ENCODE measurements around the gene PMS2.
"Not testable (repeated sequence)": the region's sequence is repeated elsewhere in the genome, so short reads cannot be mapped to it uniquely, and the experiment has no call there.

GRCh38 chr7:5963810-5964209 lies 45.0 kb downstream of the PMS2 start:
- TF ChIP-seq CTCF, POLR2A (IDR thresholded peaks at IDR 0.05): not testable (repeated sequence)
